ENCODE results near the gene SEMA3F. TPM values are rescaled to one million over a fixed set of nuclear protein-coding genes. Genes with fewer than 3 reads are reported as not detected.

SEMA3F gene
- total RNA-seq, 2 donors from 2014 or later: 44.8 to 63.2 TPM

DNA sequence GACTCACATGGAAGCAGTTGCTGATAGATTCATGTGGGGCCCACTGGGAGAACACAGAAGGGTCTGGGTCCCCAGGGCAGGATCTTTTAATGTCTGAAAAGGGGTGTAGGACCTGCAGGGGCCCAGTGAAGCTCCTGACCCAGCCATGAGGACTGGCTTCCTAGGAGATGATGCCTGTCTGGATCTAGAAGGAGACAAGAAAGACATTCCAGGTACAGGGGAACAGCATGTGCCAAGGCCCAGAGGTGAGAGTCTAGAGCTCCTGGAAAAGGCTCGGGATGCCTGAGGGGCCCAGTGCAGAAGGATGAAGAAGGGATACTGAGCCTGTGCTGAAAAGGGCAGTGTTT, 4.7 kb upstream of the SEMA3F start:
- Mint-ChIP-seq H3K9me3 (no peaks in the 10 kb centered on the region), H3K4me1 (peaks cover 9% of the 10 kb centered on the region)

DNA sequence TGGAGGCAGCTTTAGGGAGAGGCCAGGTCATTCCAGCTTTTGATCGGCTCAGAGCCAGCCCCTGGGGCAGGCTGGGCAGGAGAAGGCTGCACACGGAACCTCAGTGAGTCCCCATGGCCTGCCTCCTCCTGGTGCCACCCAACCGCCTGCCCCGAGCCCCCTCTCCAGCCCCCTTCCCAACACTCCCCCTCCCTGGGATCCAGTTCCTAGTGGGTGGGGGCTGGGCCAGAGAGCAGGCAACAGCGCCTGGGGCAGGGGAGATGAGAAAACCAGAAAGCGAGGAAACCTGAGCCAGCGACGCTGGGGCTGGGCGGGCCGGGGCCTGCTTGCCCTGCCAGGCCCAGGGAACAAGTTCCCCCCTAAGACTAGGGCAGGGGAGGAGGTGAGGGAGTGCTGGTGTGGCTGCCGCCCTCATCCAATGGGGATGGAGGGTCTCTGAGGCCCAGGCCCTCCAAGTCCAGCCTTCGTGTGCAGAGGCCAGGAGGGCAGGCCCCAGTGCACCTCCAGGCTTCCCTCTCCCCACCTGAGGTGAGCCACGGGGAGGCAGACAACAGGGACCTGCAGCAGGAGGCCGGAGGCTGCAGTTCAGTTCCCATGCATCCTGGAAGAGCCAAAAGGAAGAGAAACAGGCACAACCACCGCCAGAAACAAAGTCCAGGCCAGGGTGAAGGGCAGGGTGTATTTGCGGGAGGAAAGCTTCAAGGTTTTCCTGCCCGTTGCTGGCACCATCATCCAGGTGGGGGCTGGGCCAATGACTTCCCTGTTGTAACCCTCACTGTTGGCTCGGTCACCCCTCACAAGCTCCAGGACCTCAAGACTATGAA, 4.0 kb upstream of the SEMA3F start:
- H3K9me3 ChIP-seq (ENCODE audit: control insufficient read depth, low read length): no peaks in the 10 kb centered on the region
- H3K9ac ChIP-seq (ENCODE audit: extremely low read depth, low read length, poor library complexity, severe bottlenecking): no peak overlapping the region
- Mint-ChIP-seq H3K36me3 (ENCODE audit: low read depth) (no peaks in the 10 kb centered on the region), H3K27ac (no peak overlapping the region), H3K9me3 (no peaks in the 10 kb centered on the region), H3K4me3 (no peak overlapping the region), H3K27me3 (ENCODE audit: insufficient read depth) (peaks cover 15% of the 10 kb centered on the region), H3K4me1 (peaks cover 13% of the 10 kb centered on the region)
- TF ChIP-seq, protein P1, sequence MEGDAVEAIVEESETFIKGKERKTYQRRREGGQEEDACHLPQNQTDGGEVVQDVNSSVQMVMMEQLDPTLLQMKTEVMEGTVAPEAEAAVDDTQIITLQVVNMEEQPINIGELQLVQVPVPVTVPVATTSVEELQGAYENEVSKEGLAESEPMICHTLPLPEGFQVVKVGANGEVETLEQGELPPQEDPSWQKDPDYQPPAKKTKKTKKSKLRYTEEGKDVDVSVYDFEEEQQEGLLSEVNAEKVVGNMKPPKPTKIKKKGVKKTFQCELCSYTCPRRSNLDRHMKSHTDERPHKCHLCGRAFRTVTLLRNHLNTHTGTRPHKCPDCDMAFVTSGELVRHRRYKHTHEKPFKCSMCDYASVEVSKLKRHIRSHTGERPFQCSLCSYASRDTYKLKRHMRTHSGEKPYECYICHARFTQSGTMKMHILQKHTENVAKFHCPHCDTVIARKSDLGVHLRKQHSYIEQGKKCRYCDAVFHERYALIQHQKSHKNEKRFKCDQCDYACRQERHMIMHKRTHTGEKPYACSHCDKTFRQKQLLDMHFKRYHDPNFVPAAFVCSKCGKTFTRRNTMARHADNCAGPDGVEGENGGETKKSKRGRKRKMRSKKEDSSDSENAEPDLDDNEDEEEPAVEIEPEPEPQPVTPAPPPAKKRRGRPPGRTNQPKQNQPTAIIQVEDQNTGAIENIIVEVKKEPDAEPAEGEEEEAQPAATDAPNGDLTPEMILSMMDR (conservative IDR thresholded peaks at IDR 0.05): no peak
- peak overlapping the region; percentile 32 for H3K27ac ChIP-seq (ENCODE audit: low read depth, low read length)
- peaks cover 23% of the 10 kb centered on the region for H3K27me3 ChIP-seq (ENCODE audit: control insufficient read depth, insufficient read depth, low read length, poor library complexity, severe bottlenecking)
- no peak overlapping the region for H3K4me3 ChIP-seq (ENCODE audit: low read length)
- peak; percentile 76 for DNase-seq
- peaks cover under 1% of the 10 kb centered on the region for H3K4me1 ChIP-seq (ENCODE audit: control insufficient read depth, insufficient read depth, low read length)
- 79 to 81% methylated on average over 7 to 18 of the region's 18 CpGs for WGBS, 2 experiments (ENCODE audit: insufficient coverage in 1 of 2, insufficient read length in 1 of 2)
- H3K36me3 ChIP-seq (ENCODE audit: control insufficient read depth, insufficient read depth, low read length): no peaks in the 10 kb centered on the region

More for the DNA sequence above, 4.7 kb upstream of the SEMA3F start:
- no peak overlapping the region for H3K9ac ChIP-seq (ENCODE audit: extremely low read depth, low read length, poor library complexity, severe bottlenecking)
- no peak overlapping the region for H3K27ac ChIP-seq (ENCODE audit: low read depth, low read length)
- no peak overlapping the region for H3K27ac Mint-ChIP-seq
- no peak overlapping the region for H3K4me3 ChIP-seq (ENCODE audit: low read length)
- no peaks in the 10 kb centered on the region for H3K36me3 ChIP-seq (ENCODE audit: control insufficient read depth, insufficient read depth, low read length)
- H3K36me3 Mint-ChIP-seq (ENCODE audit: low read depth): no peaks in the 10 kb centered on the region
- no peaks in the 10 kb centered on the region for H3K4me1 ChIP-seq (ENCODE audit: control insufficient read depth, insufficient read depth, low read length)
- DNase-seq: no peak
- peaks cover 15% of the 10 kb centered on the region for H3K27me3 Mint-ChIP-seq (ENCODE audit: insufficient read depth)
- no peaks in the 10 kb centered on the region for H3K9me3 ChIP-seq (ENCODE audit: control insufficient read depth, low read length)
- H3K4me3 Mint-ChIP-seq: no peak overlapping the region
- TF ChIP-seq, protein P1 (conservative IDR thresholded peaks at IDR 0.05): no peak
- peaks cover 18% of the 10 kb centered on the region for H3K27me3 ChIP-seq (ENCODE audit: control insufficient read depth, insufficient read depth, low read length, poor library complexity, severe bottlenecking)
- WGBS, 2 experiments (ENCODE audit: insufficient coverage in 1 of 2, insufficient read length in 1 of 2): 88 to 92% methylated on average over 1 of the region's 1 CpG

DNA sequence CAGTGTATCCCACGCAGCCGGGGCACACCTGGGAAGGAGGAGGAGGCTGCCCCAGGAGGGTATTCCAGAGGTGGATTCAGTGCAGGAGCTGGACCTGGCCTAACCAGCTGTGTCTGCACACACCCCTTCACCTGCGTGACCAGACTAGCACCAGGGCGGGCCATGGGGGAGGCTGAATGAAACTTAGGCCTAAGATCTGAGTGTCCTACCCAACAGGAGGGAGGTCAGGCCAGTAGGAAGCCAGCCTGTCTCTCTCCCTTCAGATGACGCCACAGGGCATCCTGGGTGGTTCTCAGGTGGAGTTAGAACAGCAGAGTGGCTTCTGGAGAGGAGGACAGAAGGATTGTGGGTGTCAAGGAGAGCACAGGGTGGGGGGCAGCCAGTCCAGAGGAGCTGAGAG, 3.4 kb upstream of the SEMA3F start:
- no peaks in the 10 kb centered on the region for H3K36me3 Mint-ChIP-seq (ENCODE audit: low read depth)
- no peak overlapping the region for H3K27ac Mint-ChIP-seq
- peaks cover 14% of the 10 kb centered on the region for H3K4me1 Mint-ChIP-seq
- Histone ChIP-seq H3K9me3 (ENCODE audit: control insufficient read depth, low read length) (no peaks in the 10 kb centered on the region), H3K27ac (ENCODE audit: low read depth, low read length) (no peak overlapping the region), H3K4me1 (ENCODE audit: control insufficient read depth, insufficient read depth, low read length) (peaks cover 7% of the 10 kb centered on the region), H3K27me3 (ENCODE audit: control insufficient read depth, insufficient read depth, low read length, poor library complexity, severe bottlenecking) (peaks cover 25% of the 10 kb centered on the region), H3K36me3 (ENCODE audit: control insufficient read depth, insufficient read depth, low read length) (no peaks in the 10 kb centered on the region), H3K9ac (ENCODE audit: extremely low read depth, low read length, poor library complexity, severe bottlenecking) (no peak overlapping the region), H3K4me3 (ENCODE audit: low read length) (no peak overlapping the region)
- no peaks in the 10 kb centered on the region for H3K9me3 Mint-ChIP-seq
- no peak overlapping the region for H3K4me3 Mint-ChIP-seq
- DNase-seq: no peak
- 76 to 90% methylated on average over 2 to 5 of the region's 5 CpGs for WGBS, 2 experiments (ENCODE audit: insufficient coverage in 1 of 2, insufficient read length in 1 of 2)
- peaks cover 15% of the 10 kb centered on the region for H3K27me3 Mint-ChIP-seq (ENCODE audit: insufficient read depth)
- TF ChIP-seq, protein P1 (conservative IDR thresholded peaks at IDR 0.05): no peak
